Measurements from ENCODE around the gene CLNS1A. TPM values are rescaled to one million over a fixed set of nuclear protein-coding genes. Genes with fewer than 3 reads are reported as not detected.
A peak's percentile ranks its signal among the peaks of the same experiment; 100 is the strongest.

CLNS1A gene
- total and polyA plus RNA-seq, 9 of the 15 experiments (the other 6 are each of a cell fraction or from before 2014, with no cell fraction given): 146 to 472 (median 345) TPM

GRCh38 chr11:77619576-77620198 is 17.9 kb downstream of the CLNS1A start (continued):
- peak; percentile 63; the same call in 1 of the 2 replicates for TF ChIP-seq REST (IDR thresholded peaks at IDR 0.05; ENCODE audit: borderline replicate concordance)
- TF ChIP-seq REST (CRISPR knock-in tag; IDR thresholded peaks at IDR 0.05; ENCODE audit: low read depth): no peak
- TF ChIP-seq CTCF (IDR thresholded peaks at IDR 0.05 in 2 of 3, conservative IDR thresholded peaks at IDR 0.05 in 1 of 3; ENCODE audit: insufficient read depth in 2 of 3, low read depth in 1 of 3, low read length in 3 of 3): peak; percentile 35 to 78 (median 64); a peak in 5 of 6 replicates
- TF ChIP-seq TEAD4 (IDR thresholded peaks at IDR 0.05; ENCODE audit: low read length): 0 out of 2 replicates have a peak, but pooled peaks have one; percentile 20
- no peak for TF ChIP-seq TEAD4 (CRISPR knock-in tag; IDR thresholded peaks at IDR 0.05; ENCODE audit: borderline replicate concordance)
- no peak for TF ChIP-seq NEUROD1 (IDR thresholded peaks at IDR 0.05; ENCODE audit: borderline replicate concordance, low read depth, low read length, partially characterized antibody)
- TF ChIP-seq NR0B1 (IDR thresholded peaks at IDR 0.05; ENCODE audit: partially characterized antibody): no peak

All from K562 (cell line).